H1 (cell line): ENCODE data around the gene SLC43A1. TPM values are rescaled to one million over a fixed set of nuclear protein-coding genes. Genes with fewer than 3 reads are reported as not detected.

ENCODE experiments used
- ATF3 ChIP-seq: IDR thresholded peaks from 2 replicates; pipeline ENCODE4 v1.6.1; 2011; ENCODE audit warnings: low read depth, mild to moderate bottlenecking, low read length; ENCODE audit not compliant: insufficient read depth
- BACH1 ChIP-seq: IDR thresholded peaks from 2 replicates; pipeline ENCODE4 v1.6.1; 2012; ENCODE audit warnings: low read length, improper control_type of control experiment
- CHD1 ChIP-seq: IDR thresholded peaks from 2 replicates; pipeline ENCODE4 v1.6.1; 2012; ENCODE audit warnings: low read depth, low read length, improper control_type of control experiment
- CREB1 ChIP-seq: IDR thresholded peaks from 2 replicates; pipeline ENCODE4 v1.6.1; 2012; ENCODE audit warnings: inconsistent platforms
- CTBP2 ChIP-seq: IDR thresholded peaks from 2 replicates; pipeline ENCODE4 v1.7.0; 2011; ENCODE audit warnings: borderline replicate concordance, mild to moderate bottlenecking, moderate library complexity, mixed read lengths, low read length; ENCODE audit not compliant: insufficient read depth, insufficient read length
- FOSL1 ChIP-seq: IDR thresholded peaks from 2 replicates; pipeline ENCODE4 v1.6.1; 2011; ENCODE audit warnings: mild to moderate bottlenecking, low read depth, low read length, moderate library complexity; ENCODE audit not compliant: insufficient read depth
- GTF2F1 ChIP-seq: IDR thresholded peaks from 2 replicates; pipeline ENCODE4 v1.6.1; 2012; ENCODE audit warnings: low read depth, low read length, improper control_type of control experiment, borderline replicate concordance
- JUN ChIP-seq: IDR thresholded peaks from 2 replicates; pipeline ENCODE4 v1.6.1; 2011; ENCODE audit warnings: low read depth, mild to moderate bottlenecking, improper control_type of control experiment, low read length
- KDM5A ChIP-seq: fragments of 200-600 bp; IDR thresholded peaks from 2 replicates; pipeline ENCODE4 v1.7.1; 2012; ENCODE audit warnings: mild to moderate bottlenecking, low read length, inconsistent platforms, mixed read lengths
- MAFK ChIP-seq: IDR thresholded peaks from 2 replicates; pipeline ENCODE4 v1.6.1; 2012; ENCODE audit warnings: low read depth, mild to moderate bottlenecking, improper control_type of control experiment, low read length
- NANOG ChIP-seq: IDR thresholded peaks from 2 replicates; pipeline ENCODE4 v1.6.1; 2011; ENCODE audit warnings: low read length, low read depth, mild to moderate bottlenecking, inconsistent platforms; ENCODE audit not compliant: insufficient read depth, poor library complexity, severe bottlenecking
- NRF1 ChIP-seq: IDR thresholded peaks from 2 replicates; pipeline ENCODE4 v1.6.1; 2011; ENCODE audit warnings: mild to moderate bottlenecking, low read depth, low read length, improper control_type of control experiment
- POLR2A ChIP-seq, 2 experiments: IDR thresholded peaks; 1 replicate in 1 of 2; 2 replicates in 1 of 2; pipeline ENCODE4 v1.6.1; 2011; ENCODE audit warnings: low read depth in 2 of 2, low read length in 2 of 2, mild to moderate bottlenecking in 2 of 2; ENCODE audit errors: control extremely low read depth in 1 of 2
- RFX5 ChIP-seq: IDR thresholded peaks from 2 replicates; pipeline ENCODE4 v1.6.1; 2011; ENCODE audit warnings: low read depth, low read length, improper control_type of control experiment, borderline replicate concordance
- RNF2 ChIP-seq: fragments of 200-900, 300-1000 bp; sonication (generic); IDR thresholded peaks from 2 replicates; pipeline ENCODE4 v1.7.1; 2016; ENCODE audit warnings: borderline replicate concordance, low read depth, mild to moderate bottlenecking, antibody characterized with exemption, low read length; ENCODE audit not compliant: poor library complexity, severe bottlenecking; ENCODE audit errors: missing control alignments
- SAP30 ChIP-seq: fragments of 300-600 bp; sonication (generic); IDR thresholded peaks from 2 replicates; pipeline ENCODE4 v1.7.1; 2012; ENCODE audit warnings: low read length, moderate library complexity, mild to moderate bottlenecking, inconsistent platforms; ENCODE audit not compliant: insufficient read depth, insufficient replicate concordance
- SIRT6 ChIP-seq: IDR thresholded peaks from one replicate; pipeline ENCODE4 v1.7.1; 2012; ENCODE audit warnings: low read length, inconsistent platforms
- SP1 ChIP-seq: IDR thresholded peaks from 2 replicates; pipeline ENCODE4 v1.6.1; 2011; ENCODE audit warnings: low read depth, low read length
- SP2 ChIP-seq: IDR thresholded peaks from 2 replicates; pipeline ENCODE4 v1.6.1; 2012; ENCODE audit warnings: mild to moderate bottlenecking, low read length, inconsistent platforms
- TEAD4 ChIP-seq: IDR thresholded peaks from 2 replicates; pipeline ENCODE4 v1.6.1; 2012; ENCODE audit warnings: low read depth, low read length, inconsistent platforms, mixed read lengths
- polyA plus RNA-seq, 7 experiments: library from polyadenylated mRNA; depleted of rRNA in 3 of 7; stranded (reverse) in 5 of 7; unstranded in 2 of 7; fragments of >200 nt in 5 of 7; fragments of 200-250 nt in 2 of 7; gene quantifications; 1 replicate in 5 of 7; 2 replicates in 1 of 7; 4 replicates in 1 of 7; pipeline versions ENCODE4 v1.2.1 to v1.2.3, GENCODE V29; 2011 to 2013; ENCODE audit warnings: missing spikeins in 2 of 7, mixed read lengths in 2 of 7
- total RNA-seq: library from RNA; stranded (reverse); fragmentation: NEBNext Ultra II Directional; extraction: Animal tissue kit (Norgen Biotek cat#: 25700); gene quantifications from 2 replicates; pipeline ENCODE4 v1.2.1, GENCODE V29; 2021
- TF ChIP-seq, protein P1 (sequence below): IDR thresholded peaks from 2 replicates; pipeline ENCODE4 v1.6.1; 2012; ENCODE audit warnings: low read length, inconsistent platforms

SLC43A1 gene
- total and polyA plus RNA-seq, 2 of the 8 experiments (the other 6 are each of a cell fraction or from before 2014, with no cell fraction given), result 34.5 to 58.0 TPM

DNA sequence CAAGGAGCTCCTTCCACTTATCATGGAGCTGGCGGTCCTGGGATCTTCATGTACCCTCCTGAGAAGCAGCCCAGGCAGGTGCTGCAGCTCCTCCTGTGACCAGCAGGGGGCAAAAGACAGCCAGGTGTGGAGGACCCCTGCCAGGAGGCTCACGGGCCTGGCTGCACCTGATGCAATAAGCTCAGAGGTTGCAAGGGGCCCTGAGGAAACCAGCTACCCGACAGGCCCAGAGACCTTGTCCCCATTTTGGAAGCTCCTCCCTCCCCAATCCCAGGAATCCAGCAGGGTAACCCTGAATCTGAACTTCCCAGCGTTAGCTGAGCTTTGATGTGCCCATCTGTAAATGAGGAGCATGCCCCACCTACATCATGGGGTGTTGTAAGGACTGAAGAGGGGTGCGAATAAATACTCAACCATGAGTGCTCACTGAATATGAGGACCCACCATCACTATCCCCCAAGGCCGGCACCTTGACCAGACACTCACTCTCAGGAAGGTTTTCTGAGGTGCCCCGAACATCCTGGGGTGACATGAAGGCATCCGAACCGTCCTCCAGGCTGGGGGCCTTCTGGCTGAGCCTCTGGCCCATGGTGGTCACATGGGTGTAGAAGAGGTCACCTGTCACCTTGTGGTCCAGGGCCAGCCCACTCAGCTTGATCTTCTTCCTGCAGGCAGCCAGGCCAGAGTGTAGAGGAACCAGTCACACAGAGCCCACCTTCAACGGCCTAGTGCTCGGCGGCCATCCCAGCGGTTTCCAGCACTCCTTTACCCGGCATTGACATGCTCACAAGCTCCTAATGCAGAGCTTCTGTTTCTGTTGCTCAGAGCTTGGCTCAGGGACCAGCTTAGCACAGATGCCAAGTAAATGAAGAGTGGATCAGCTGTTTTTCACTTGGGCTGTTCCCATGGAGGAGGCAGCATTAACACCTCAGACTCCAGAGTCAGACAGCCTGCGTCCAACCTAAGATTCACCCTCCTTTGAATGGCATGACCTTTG lies 21.7 kb downstream of the SLC43A1 start (continued):
- TF ChIP-seq BACH1 (no peak), NANOG (no peak), CREB1 (no peak), KDM5A (no peak), RNF2 (no peak), SP1 (no peak), POLR2A (IDR thresholded peaks at IDR 0.05; ENCODE audit: control extremely low read depth in 1 of 2, low read depth in 2 of 2, low read length in 2 of 2) (peak in 1 of 2 experiments; percentile 36; a peak in 1 of 3 replicates), NRF1 (no peak), SAP30 (no peak), SIRT6 (no peak), RFX5 (no peak), CHD1 (no peak), GTF2F1 (no peak), CTBP2 (peak; percentile 31), MAFK (no peak), SP2 (no peak), JUN (no peak), ATF3 (no peak), TEAD4 (0 out of 2 replicates have a peak, but pooled peaks have one; percentile 18), FOSL1 (no peak)
- TF ChIP-seq, protein P1, sequence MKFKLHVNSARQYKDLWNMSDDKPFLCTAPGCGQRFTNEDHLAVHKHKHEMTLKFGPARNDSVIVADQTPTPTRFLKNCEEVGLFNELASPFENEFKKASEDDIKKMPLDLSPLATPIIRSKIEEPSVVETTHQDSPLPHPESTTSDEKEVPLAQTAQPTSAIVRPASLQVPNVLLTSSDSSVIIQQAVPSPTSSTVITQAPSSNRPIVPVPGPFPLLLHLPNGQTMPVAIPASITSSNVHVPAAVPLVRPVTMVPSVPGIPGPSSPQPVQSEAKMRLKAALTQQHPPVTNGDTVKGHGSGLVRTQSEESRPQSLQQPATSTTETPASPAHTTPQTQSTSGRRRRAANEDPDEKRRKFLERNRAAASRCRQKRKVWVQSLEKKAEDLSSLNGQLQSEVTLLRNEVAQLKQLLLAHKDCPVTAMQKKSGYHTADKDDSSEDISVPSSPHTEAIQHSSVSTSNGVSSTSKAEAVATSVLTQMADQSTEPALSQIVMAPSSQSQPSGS, result no peak
